ELF-1 (cell line): Measurements from ENCODE around the gene CHCHD3.
"Not testable (repeated sequence)": the region's sequence is repeated elsewhere in the genome, so short reads cannot be mapped to it uniquely, and the experiment has no call there.

Source experiments
- DNase-seq: peaks from one replicate; pipeline ENCODE4 v3.0.0-alpha.2; 2016; ENCODE audit warnings: low read depth, low spot score

The CHCHD3 gene

DNA sequence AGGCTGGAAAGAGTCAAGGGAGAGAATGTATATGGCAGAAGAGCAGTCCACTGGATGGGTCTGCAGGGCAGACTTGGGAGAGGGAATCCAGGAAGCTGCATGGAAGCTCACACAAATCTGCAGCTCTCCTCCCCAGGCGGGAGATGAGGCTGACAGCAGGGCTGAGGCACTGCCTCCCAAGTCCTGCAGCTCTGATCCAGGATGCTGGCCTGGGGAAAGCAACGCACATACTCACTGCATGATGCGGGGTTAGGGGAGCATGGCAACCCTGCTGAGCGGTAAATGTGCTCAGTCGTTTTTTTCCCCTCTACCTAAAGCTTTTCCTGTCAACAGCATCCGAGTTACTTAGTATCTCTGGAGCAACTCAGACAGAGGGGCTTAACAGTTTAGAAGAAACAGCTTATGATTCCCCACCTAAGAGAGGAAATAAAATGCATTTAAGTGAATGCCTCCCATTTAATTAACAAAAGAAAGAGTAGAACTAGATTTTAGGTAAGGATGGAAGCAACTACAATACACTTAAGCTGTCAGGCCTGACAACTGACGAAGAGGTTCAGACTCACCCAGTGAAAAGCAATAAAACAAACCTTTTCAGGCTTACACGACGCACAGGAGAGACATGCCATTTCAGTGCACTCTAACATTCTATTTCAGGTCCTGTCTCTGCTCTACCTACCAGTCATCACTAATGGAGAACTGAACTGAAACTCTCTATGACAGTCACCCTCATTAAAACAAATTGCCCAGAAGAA is 37.0 kb downstream of the CHCHD3 start:
- DNase-seq = peak; percentile 65

DNA sequence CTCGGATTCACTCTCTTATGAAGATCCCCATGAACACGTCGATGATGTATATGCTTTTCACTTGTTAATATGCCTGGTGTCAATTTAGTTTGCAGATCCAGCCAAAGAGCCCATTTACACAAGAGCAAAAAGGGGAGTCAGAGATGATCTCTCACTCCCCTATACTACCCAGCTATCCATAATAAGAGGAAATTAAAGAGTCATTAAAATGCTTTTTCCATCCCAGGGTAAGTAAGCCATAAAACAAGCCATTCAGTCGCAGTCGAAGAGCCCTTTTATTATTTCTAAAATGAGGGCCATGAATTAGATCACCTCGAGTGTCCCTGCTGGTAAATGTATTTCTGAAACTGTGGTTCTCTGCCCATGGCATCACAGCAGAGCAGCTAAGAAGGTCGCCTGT is 41.2 kb downstream of the CHCHD3 start:
- DNase-seq = no peak

DNA sequence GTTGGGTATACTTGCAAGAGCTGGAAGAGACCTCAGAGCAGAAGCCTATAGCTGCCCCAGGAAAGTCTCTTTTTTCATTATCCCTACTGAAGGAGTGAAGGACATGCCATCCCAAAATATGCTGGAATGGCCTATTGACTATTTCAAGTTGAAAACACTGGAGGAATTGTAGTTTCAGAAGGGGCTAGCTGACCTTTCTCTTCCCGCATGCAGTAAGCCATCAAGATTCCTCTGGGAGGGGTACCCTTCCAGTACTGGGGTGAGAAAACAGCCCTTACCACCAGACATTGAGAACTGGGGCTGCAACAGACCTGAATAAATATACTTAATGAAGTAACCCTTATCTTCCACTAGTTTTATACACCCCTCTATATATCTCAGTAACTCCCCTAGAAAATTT is 41.7 kb downstream of the CHCHD3 start:
- no peak for DNase-seq

DNA sequence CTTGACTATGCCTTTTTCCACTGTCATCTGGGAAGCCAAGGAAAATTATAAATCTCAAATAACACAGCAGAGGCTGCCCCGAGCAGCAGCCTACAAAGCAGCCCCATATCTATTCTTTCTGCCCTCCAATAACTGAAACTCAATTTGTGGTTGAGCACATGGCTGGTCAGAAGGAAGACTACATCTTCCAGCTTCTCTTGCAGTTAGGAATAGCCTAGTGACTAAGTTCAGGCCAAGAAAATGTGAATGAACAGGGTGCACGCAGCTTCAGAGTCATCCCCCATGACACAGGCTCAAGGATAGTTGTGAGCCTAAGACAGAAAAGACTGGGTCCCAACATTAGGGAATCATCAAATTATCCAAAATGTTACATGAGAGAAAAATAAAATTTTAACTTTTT is 42.3 kb downstream of the CHCHD3 start:
- DNase-seq = no peak

DNA sequence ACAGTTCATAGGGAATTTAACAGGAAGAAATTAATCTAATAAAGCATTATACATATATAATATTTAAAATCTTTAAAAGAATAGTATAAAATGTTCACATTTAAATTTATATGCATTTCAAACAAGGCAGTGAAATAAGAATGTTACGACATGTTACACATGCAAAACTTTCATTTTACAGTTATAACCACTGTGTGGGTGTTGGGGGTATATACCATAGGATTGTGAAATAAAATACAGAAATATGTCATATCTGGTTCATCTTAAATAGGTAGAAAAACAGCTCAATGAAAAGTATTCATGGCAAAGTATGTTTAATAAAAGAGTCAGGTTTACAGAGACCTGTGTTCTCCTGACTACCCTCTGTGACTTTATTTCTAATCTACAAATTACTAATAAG is 45.6 kb downstream of the CHCHD3 start:
- no peak for DNase-seq

DNA sequence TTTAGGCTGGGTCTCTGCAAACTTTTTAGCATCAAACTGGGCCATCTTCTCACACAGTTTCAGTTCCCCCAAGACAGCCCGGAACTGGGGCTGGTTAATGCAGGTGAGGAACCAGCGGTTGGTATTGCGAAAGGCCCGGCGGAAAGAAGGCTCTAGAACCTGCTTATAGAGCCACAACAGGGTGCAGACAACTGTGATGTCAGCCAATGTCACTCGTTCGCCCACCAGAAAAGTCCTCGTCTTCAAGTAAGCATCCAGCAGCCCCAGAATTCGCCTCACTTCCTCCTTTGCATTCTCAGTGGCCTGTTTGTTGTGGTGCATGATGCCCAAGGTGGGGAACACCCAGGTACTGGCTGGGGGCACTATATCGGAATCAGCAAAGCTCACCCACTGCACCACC is 46.6 kb downstream of the CHCHD3 start:
- DNase-seq = not testable (repeated sequence)

DNA sequence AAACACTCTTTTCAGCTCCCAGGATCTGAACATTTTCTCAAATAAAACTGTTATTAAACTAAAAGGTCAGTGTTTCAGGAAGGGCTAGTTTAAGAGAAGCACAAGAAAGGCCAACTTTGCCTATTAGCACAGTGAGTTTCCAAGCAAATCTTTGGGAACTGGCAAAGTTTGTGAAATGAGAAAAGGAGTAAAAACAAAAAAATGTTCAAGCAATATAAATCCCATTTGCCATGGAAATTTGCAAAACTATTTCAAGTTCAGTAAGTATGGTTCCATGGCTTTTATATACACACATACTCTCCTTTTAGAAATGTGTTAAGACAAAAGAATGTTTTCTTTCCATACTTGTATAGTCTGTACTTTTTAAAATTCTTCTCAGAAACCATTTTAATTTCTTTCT is 51.5 kb downstream of the CHCHD3 start:
- DNase-seq = no peak

DNA sequence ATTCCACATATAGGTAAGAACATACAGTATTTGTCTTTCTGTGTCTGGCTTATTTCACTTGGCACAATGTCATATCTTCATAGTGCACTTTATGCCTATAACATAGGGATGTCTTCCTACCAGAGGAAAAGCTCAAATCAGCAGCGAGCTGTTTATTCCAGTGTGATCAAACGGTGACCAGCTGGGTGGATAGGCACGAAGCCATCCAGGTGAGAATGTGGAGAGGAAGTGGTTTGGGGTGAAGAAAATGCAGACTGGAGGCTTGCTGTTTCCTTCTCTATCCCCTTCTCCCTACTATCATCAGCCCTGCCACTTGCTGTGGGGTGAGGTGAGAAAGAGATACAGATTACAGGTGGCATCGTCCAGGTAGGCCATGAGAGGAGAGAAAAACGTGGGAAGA is 52.4 kb downstream of the CHCHD3 start:
- DNase-seq = no peak

DNA sequence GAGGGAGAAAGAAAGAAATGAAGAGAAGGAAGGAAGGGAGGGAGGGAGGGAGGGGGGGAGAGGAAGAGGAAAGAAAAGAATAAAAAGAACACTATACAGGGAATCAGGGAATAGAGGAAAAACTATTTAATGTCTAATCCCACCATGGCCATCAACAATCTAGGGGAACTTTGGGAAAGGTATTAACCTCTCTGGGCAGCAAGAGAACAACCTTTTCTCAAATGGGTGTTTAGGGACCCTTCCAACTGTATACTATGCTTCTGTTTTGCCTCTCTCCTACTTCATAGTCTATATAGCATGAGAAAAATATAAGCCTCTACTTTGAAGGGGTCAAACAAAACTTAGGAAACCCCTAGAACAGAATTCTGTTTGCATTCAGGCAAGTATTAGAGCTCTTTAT is 54.5 kb downstream of the CHCHD3 start:
- DNase-seq = no peak

DNA sequence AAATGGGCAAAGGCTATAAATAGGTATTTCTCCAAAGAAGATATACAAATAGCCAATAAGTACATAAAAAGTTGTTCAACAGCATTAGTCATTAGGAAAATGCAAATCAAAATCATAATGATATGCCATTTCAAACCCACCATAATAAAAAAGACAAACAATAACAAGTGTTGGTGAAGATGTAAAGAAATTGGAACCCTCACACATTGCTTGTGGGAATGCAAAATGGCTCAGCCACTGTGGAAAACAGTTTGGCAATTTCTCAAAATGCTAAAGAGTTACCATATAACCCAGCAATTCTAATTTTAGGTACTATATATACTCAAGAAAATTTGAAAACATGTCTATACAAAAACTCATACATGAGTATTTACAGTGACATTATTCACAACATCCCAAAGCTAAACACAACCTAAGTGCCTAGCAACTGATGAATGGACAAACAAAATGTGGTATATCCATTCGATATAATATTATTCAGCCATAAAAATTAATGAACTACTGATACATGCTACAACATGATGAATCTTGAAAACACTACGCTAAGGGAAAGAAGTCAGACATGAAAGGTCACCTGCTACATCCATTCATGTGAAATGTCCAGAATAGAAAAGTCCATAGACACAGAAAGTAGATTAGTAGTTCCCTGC is 55.6 kb downstream of the CHCHD3 start:
- no peak for DNase-seq

DNA sequence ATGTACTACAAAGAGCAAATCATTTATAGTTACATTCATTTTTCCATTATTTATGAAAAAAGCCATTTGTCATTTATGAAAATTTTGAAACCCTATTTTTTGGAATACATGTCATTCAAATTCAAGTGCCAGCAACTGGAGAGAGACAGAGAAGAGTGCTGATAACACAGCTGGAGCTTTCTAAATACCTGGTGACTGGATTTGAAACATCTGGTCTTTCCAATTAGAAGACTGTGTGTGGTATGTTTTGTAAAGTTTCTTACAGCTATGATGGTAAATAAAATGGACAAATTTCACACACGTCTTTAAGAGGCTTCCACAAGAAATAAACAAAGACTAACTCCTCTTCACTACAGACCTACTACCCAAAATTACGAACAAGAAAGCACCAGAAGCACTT is 56.8 kb downstream of the CHCHD3 start:
- no peak for DNase-seq

DNA sequence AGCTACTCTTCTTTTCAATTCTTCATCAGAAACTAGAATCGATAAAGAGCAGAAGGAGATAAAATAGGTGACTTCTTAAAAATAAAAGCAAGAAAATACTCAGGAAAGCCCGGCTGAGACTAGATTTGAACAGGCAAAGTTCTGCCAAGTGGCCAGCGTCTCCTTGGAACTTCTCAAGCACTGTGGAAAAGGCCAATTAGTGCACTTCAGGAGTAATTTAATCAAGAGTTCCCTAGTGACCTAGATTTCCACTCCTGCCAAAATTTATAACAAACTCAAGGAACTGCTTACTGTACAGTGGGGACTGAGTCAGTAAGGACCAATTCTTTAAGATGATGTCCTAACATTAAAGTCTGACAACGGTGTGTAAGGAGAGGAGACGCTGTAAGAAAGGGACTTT is 57.3 kb downstream of the CHCHD3 start:
- no peak for DNase-seq

DNA sequence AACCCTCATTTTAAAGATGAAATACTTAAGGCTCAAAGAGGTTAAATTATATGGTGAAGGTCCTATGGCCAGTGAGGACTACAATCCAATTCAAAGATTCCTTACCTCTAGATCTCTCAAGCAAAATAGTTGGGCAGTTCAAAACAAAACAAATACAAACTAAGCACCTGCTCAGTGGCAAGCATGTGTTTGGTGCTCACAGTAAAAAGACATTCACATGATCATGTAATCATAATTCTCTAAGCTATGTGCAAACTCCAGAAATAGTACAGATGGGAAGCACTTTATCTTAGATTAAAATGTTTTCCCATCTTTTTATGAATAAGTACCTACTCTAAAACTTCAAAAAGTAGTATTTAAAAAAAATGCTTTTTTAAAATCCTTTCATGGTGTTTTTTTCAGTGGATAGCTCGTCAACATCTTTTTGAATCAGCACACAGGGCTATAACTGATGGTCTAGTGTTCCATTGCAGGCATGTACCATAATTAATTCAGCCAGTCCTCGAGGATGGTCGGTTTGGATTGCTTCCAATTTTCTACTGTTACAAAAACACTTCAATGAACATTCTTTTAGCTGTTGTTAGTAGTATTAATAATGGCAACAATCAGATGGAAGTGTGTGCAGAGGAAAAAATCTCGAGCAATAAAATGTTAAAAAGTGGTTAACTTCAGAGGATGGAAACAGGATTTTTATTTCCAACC is 58.4 kb downstream of the CHCHD3 start:
- DNase-seq = no peak

DNA sequence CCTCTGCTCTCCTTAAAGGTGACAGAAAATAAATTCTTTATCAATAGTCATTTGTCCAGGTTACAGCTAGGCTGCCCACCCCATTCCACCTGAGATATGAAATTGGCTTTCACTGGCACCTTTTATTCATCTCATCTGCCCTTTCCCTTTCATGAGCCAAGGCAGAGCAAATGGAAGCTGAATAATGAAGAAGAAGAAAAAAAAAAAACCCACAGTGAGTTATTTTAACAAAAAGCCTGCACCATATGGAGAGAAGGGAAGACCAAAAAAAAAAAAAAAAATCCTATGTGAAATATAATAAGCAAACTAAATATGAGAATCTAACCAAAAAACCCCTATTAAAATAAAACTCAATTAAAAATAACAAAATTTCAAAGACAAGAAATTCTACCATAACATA is 59.2 kb downstream of the CHCHD3 start:
- no peak for DNase-seq

DNA sequence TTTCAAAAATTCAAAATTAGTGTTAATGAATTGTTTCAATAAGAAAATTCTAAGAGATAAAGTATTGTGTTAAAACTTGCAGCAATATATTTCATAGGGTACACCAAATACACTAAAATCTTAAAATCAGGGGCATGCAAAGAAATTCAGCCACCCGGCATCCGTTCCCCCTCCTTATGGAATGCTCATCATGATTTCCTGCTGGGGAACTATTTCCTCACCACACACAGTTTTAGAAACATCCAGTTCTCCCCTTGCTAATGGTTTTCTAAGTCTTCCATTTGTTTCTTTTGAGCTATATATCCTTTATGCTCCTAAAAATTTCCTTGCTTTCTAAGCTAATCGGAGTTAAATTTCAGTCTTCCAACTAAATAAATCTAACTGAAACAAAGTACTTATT is 60.7 kb downstream of the CHCHD3 start:
- no peak for DNase-seq

DNA sequence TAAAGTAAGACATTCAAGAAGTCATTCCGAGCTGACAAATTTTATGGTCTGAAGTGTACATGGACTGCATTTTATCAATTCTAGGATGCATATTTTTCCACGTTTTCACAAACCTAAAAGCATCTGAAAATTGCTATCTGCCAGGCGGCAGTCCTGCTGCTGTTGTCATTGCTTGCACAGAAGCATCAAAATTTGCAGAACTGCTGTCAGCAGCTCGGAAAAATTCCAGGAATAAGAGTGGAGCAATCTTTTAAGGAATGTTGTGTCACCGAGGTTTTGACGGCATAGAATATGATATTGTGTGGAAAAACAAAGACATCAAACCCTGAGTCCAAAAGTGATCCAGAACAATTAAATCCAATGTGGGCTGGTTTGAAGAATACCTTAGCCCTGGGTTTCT is 61.4 kb downstream of the CHCHD3 start:
- no peak for DNase-seq

DNA sequence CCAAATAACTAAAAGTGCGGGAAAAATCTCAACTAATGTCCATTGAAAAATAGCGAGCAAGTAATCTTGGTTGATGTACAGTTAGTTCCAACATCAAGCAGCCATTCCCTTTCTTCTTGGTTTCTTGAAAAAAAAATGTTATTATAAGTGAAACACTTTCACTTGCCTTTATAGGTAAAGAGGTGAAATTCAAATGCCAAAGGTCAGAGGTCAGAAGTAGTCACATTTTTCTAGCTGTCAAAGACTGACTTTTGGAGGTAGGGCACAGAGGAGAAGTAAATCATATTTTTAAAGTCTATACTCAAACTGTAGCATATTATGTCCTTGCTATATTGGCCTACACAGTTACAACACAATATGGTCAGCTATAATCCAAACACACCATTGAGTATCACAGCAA is 62.3 kb downstream of the CHCHD3 start:
- no peak for DNase-seq

DNA sequence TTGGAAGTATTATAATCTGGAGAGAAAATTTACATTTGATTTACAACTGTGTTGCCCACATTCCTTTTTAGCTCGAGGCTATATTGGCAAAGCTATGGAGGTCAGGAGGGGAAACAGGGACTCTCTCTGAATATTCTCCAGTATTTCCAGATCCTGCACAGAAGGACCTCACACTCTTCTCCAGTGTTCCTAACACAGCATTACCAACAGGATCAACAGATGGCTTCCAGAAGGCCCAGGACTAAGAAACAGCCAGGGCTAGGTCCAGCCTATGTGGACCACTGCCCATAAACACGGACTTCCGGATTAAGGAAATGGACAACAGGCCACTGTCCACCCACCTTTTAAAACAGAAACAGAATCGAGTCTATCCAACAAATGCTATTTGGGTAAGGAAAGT is 65.3 kb downstream of the CHCHD3 start:
- no peak for DNase-seq

DNA sequence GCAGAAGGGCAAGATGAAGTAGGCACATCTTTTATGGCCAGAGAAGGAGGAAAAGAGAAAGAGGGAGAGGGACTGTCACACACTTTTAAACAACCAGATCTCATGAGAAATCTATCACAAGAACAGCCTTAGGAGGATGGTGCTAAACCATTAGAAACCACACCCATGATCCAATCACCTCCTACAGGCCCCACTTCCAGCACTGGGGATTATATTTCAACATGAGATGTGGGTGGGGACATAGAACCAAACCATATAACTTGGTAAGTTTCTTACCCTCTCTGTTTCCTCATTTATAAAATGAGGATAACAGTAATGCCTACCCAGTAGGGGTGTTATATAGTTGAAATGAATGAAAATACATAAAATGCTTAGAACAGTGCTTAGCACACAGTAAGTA is 66.0 kb downstream of the CHCHD3 start:
- no peak for DNase-seq

DNA sequence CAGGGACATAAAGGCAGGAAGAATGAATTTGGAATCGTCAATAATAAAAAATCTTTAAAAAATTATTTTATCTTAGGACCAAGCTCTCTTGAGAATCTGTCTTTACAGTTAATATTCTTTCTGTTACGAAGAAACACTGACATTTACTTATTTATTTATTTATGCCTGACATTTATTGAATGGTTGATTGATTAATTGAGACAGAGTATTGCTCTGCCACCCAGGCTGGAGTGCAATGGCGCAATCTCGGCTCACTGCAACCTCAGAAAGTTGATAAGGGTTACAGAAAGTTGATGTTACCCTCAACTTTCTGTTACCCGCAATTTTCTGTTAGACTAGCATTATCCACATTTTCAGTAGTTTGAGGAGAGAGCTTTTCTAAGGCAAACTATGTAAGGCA is 70.1 kb downstream of the CHCHD3 start:
- no peak for DNase-seq

DNA sequence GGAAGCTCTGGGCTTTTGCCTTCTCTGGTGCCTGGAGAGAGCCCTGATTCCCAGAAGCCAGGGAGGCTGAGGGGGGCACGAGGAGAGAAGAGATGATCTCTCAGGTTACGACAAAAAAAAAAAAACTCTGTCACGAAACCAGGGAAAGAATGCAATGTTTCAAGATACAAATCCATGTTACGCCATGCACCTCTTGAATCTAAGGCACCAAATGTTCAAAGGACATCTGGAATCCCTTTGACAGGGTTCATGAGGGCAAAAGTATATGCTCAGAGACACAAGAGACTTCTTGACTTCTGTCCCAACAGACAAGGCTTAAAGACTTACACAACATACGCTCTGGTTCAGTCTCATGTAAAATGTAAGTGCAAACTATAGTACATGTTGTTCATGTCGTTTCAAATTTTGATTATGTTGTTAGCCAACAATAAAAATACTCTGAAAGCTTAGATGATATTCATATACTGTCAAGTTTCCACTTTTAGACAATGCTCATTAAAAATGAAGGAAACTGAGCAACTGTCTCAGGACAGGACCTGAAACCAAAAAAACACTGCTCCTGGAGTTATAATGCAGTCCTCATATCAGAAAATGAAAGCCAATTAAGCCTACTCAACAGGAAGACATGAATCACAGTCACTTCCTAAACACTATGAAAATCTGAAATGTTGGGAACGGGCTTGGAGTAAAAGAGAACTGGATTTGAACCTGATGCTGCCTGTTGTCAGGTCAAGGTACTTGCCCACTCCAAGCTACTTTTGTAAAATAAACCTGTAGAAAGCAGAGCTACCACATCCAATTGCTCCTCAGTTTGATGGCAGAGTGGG is 72.3 kb downstream of the CHCHD3 start:
- DNase-seq = no peak

DNA sequence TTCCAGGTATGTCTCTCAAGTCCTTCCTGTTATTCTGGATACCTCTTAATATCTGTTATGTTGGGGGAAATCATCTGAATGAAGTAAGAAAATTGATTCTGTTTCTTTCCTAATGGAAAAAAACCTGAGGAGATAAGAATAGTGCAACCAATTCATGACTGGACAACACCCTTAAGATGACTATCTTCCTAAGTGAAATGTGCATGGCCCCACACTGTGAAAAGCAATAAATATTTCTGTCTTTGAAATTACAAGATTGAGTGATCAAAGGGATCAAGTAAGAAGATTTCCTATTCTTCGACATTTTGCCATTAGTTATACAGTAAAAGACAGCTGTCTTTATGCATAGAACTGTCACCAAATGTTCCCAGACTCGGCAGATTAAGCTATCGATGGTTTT is 73.9 kb downstream of the CHCHD3 start:
- DNase-seq = no peak
